HEK293T (cell line): ENCODE data around the gene HK1.
"Not testable (repeated sequence)": the region's sequence is repeated elsewhere in the genome, so short reads cannot be mapped to it uniquely, and the experiment has no call there.

ENCODE experiments used
- CTCF ChIA-PET: fragments of 350-600 bp; formaldehyde crosslinking; extraction: SDS; loops from one replicate; lab custom pipeline; 2021; ENCODE audit warnings: antibody characterized with exemption, inconsistent platforms; lab: Yijun Ruan, JAX
- POLR2A ChIA-PET: fragments of 350-600 bp; formaldehyde crosslinking; extraction: SDS; loops from one replicate; lab custom pipeline; 2020; ENCODE audit warnings: antibody characterized with exemption, inconsistent platforms; lab: Yijun Ruan, JAX
- DNase-seq: peaks from one replicate; pipeline ENCODE4 v3.0.0; 2012; ENCODE audit warnings: mixed read lengths; ENCODE audit errors: extremely low spot score
- ARNT ChIP-seq: fragments of 450-650 bp; IDR thresholded peaks from 2 replicates; pipeline ENCODE4 v1.6.1; 2017; ENCODE audit warnings: mild to moderate bottlenecking
- BHLHE40 ChIP-seq: fragments of 450-650 bp; IDR thresholded peaks from 2 replicates; pipeline ENCODE4 v1.6.1; 2016; ENCODE audit warnings: mild to moderate bottlenecking, moderate library complexity, borderline replicate concordance
- CTBP1 ChIP-seq: fragments of 450-650 bp; IDR thresholded peaks from 2 replicates; pipeline ENCODE4 v1.6.1; 2016; ENCODE audit warnings: borderline replicate concordance
- ELF4 ChIP-seq: fragments of 450-650 bp; IDR thresholded peaks from 2 replicates; pipeline ENCODE4 v1.6.1; 2017; ENCODE audit warnings: antibody characterized with exemption
- FOXA1 ChIP-seq: fragments of 450-650 bp; IDR thresholded peaks from 2 replicates; pipeline ENCODE4 v1.6.1; 2016; ENCODE audit warnings: mild to moderate bottlenecking
- FOXK2 ChIP-seq: fragments of 450-650 bp; IDR thresholded peaks from 2 replicates; pipeline ENCODE4 v1.6.1; 2016; ENCODE audit warnings: mild to moderate bottlenecking
- FOXM1 ChIP-seq: fragments of 450-650 bp; IDR thresholded peaks from 2 replicates; pipeline ENCODE4 v1.6.1; 2017; ENCODE audit warnings: mild to moderate bottlenecking, borderline replicate concordance
- HDGF ChIP-seq: fragments of 450-650 bp; IDR thresholded peaks from 2 replicates; pipeline ENCODE4 v1.6.1; 2017; ENCODE audit warnings: antibody characterized with exemption, borderline replicate concordance
- L3MBTL2 ChIP-seq: fragments of 450-650 bp; conservative IDR thresholded peaks from 2 replicates; pipeline ENCODE4 v1.6.1; 2016; ENCODE audit warnings: mild to moderate bottlenecking
- LEF1 ChIP-seq: fragments of 450-650 bp; IDR thresholded peaks from 2 replicates; pipeline ENCODE4 v1.6.1; 2017; ENCODE audit warnings: mild to moderate bottlenecking, borderline replicate concordance
- NFRKB ChIP-seq: fragments of 450-650 bp; IDR thresholded peaks from 2 replicates; pipeline ENCODE4 v1.6.1; 2016; ENCODE audit warnings: mild to moderate bottlenecking, moderate library complexity
- PKNOX1 ChIP-seq: fragments of 450-650 bp; IDR thresholded peaks from 2 replicates; pipeline ENCODE4 v1.6.1; 2016
- SP1 ChIP-seq: fragments of 450-650 bp; IDR thresholded peaks from 2 replicates; pipeline ENCODE4 v1.6.1; 2017
- SUZ12 ChIP-seq: fragments of 450-650 bp; IDR thresholded peaks from 2 replicates; pipeline ENCODE4 v1.6.1; 2016; ENCODE audit warnings: mild to moderate bottlenecking
- TARDBP ChIP-seq: fragments of 450-650 bp; IDR thresholded peaks from 2 replicates; pipeline ENCODE4 v1.6.1; 2016
- ZNF384 ChIP-seq: fragments of 450-650 bp; IDR thresholded peaks from 2 replicates; pipeline ENCODE4 v1.6.1; 2016

HK1 gene

GRCh38 chr10:69275444-69275843 is 2.9 kb upstream of the HK1 start:
- ChIA-PET CTCF (no interaction called here), POLR2A (no interaction called here)

GRCh38 chr10:69276503-69276902 is 1.8 kb upstream of the HK1 start:
- ChIA-PET POLR2A (no interaction called here), CTCF (no interaction called here)
- DNase-seq: no peak

More at GRCh38 chr10:69275444-69275843, 2.9 kb upstream of the HK1 start:
- TF ChIP-seq HDGF (no peak), BHLHE40 (no peak), ZNF384 (no peak), LEF1 (no peak), FOXK2 (no peak), CTBP1 (no peak), L3MBTL2 (no peak), ELF4 (no peak), TARDBP (no peak)
- no peak for DNase-seq

GRCh38 chr10:69279110-69279509 is 814 bp downstream of the HK1 start:
- no peak for TF ChIP-seq SP1
- TF ChIP-seq ELF4: no peak
- no peak for TF ChIP-seq ZNF384
- ChIA-PET POLR2A (no interaction called here), CTCF (interaction anchor here (0.7 kb wide), 1 partner anchor 111 kb away, joined by 3 read pairs; no protein-coding TSS in a partner anchor)
- DNase-seq: no peak

More at GRCh38 chr10:69276503-69276902, 1.8 kb upstream of the HK1 start:
- TF ChIP-seq SUZ12: no peak
- no peak for TF ChIP-seq NFRKB
- TF ChIP-seq FOXM1: no peak
- TF ChIP-seq FOXK2: no peak
- TF ChIP-seq ELF4: no peak
- TF ChIP-seq FOXA1: no peak

- CTCF ChIA-PET: interaction anchor here (0.7 kb wide), 1 partner anchor 548 kb away, joined by 4 read pairs; no protein-coding TSS in a partner anchor
- TF ChIP-seq ZNF384: no peak
- TF ChIP-seq L3MBTL2: no peak
- TF ChIP-seq SUZ12: no peak
- no peak for TF ChIP-seq SP1
- no peak for TF ChIP-seq FOXK2
- no peak for TF ChIP-seq NFRKB
- POLR2A ChIA-PET: no interaction called here
- DNase-seq: no peak
Measured at GRCh38 chr10:69281507-69282413, 3.5 kb downstream of the HK1 start.

- POLR2A ChIA-PET, DNase-seq: not testable (repeated sequence)
- CTCF ChIA-PET: interaction anchor here (0.6 kb wide), 1 partner anchor 48 kb away, joined by 4 read pairs; no protein-coding TSS in a partner anchor
Measured at GRCh38 chr10:69284402-69284801, 6.1 kb downstream of the HK1 start.

- ChIA-PET POLR2A (no interaction called here), CTCF (no interaction called here)
- DNase-seq: no peak
- no peak for TF ChIP-seq LEF1
- no peak for TF ChIP-seq NFRKB
- no peak for TF ChIP-seq ARNT
- TF ChIP-seq ELF4: no peak
- TF ChIP-seq HDGF: no peak
- no peak for TF ChIP-seq BHLHE40
- no peak for TF ChIP-seq SP1
- no peak for TF ChIP-seq PKNOX1
- no peak for TF ChIP-seq CTBP1
- no peak for TF ChIP-seq ZNF384
Measured at GRCh38 chr10:69285699-69286098, 7.4 kb downstream of the HK1 start.

- TF ChIP-seq FOXA1 (no peak), ARNT (no peak), BHLHE40 (no peak), HDGF (no peak), LEF1 (no peak), SUZ12 (no peak), FOXK2 (no peak), FOXM1 (no peak), L3MBTL2 (no peak), NFRKB (no peak), TARDBP (no peak), ZNF384 (no peak), ELF4 (no peak), SP1 (no peak), PKNOX1 (no peak), CTBP1 (no peak)
- ChIA-PET POLR2A (no interaction called here), CTCF (interaction anchor here (0.7 kb wide), 1 partner anchor 753 kb away, joined by 3 read pairs; no protein-coding TSS in a partner anchor)
- no peak for DNase-seq
Measured at GRCh38 chr10:69287181-69287580, 8.9 kb downstream of the HK1 start.
